Keratinocyte (primary cell): ENCODE data around the gene MFSD2A. TPM values are rescaled to one million over a fixed set of nuclear protein-coding genes. Genes with fewer than 3 reads are reported as not detected.

Source experiments
- DNase-seq: peaks from one replicate; pipeline ENCODE4 v3.0.0-alpha.2; 2011; ENCODE audit warnings: low read depth, missing footprints, low spot score
- FAIRE-seq: peaks from 2 replicates; lab custom pipeline; 2011; peaks lifted over from hg19 to GRCh38; lab: Jason Lieb, UNC
- H2AFZ ChIP-seq: 2 replicates; pipeline ENCODE4 v1.6.0; 2012; ENCODE audit warnings: low read length, control low read depth, inconsistent platforms; ENCODE audit not compliant: control insufficient read depth
- H3K27ac ChIP-seq: 2 replicates; pipeline ENCODE4 v1.5.1; 2011; ENCODE audit warnings: low read length; ENCODE audit not compliant: control insufficient read depth, insufficient read depth
- H3K27me3 ChIP-seq: 3 replicates; pipeline ENCODE4 v1.6.0; 2011; ENCODE audit warnings: low read length; ENCODE audit not compliant: control insufficient read depth, insufficient read depth; ENCODE audit errors: extremely low read depth
- H3K36me3 ChIP-seq, 2 experiments: 2 replicates in 1 of 2; 3 replicates in 1 of 2; pipeline ENCODE4 v1.5.1; 2011; ENCODE audit warnings: low read length in 2 of 2, mild to moderate bottlenecking in 1 of 2; ENCODE audit not compliant: control insufficient read depth in 2 of 2, insufficient read depth in 2 of 2; ENCODE audit errors: extremely low read depth in 1 of 2
- H3K4me1 ChIP-seq: 3 replicates; pipeline ENCODE4 v1.5.1; 2011; ENCODE audit warnings: low read length; ENCODE audit not compliant: control insufficient read depth, insufficient read depth; ENCODE audit errors: extremely low read depth
- H3K4me2 ChIP-seq: 3 replicates; pipeline ENCODE4 v1.6.0; 2011; ENCODE audit warnings: low read depth, low read length; ENCODE audit not compliant: control insufficient read depth, insufficient read depth; ENCODE audit errors: extremely low read depth
- H3K4me3 ChIP-seq, 3 experiments: fragments of 200-600 bp in 1 of 3; sonication (generic) in 1 of 3; 2 replicates in 2 of 3; 3 replicates in 1 of 3; pipeline ENCODE4 v1.5.1; 2011 to 2016; ENCODE audit warnings: low read length in 3 of 3, mild to moderate bottlenecking in 3 of 3, control low read depth in 2 of 3, inconsistent platforms in 1 of 3, low read depth in 1 of 3, mixed read lengths in 1 of 3, mixed run types in 1 of 3, moderate library complexity in 1 of 3; ENCODE audit not compliant: control insufficient read depth in 2 of 3, insufficient read depth in 2 of 3; ENCODE audit errors: extremely low read depth in 1 of 3
- H3K79me2 ChIP-seq: 2 replicates; pipeline ENCODE4 v1.6.0; 2012; ENCODE audit warnings: low read length; ENCODE audit not compliant: control insufficient read depth, insufficient read depth
- H3K9ac ChIP-seq: 3 replicates; pipeline ENCODE4 v1.6.0; 2011; ENCODE audit warnings: low read length; ENCODE audit not compliant: control insufficient read depth, insufficient read depth; ENCODE audit errors: extremely low read depth
- H3K9me1 ChIP-seq: 3 replicates; pipeline ENCODE4 v1.6.0; 2011; ENCODE audit warnings: low read length; ENCODE audit not compliant: control insufficient read depth, insufficient read depth; ENCODE audit errors: extremely low read depth
- H3K9me3 ChIP-seq: 2 replicates; pipeline ENCODE4 v1.5.1; 2012; ENCODE audit warnings: low read depth, low read length; ENCODE audit not compliant: control insufficient read depth
- H4K20me1 ChIP-seq: 3 replicates; pipeline ENCODE4 v1.6.0; 2011; ENCODE audit warnings: low read length; ENCODE audit not compliant: control insufficient read depth, insufficient read depth; ENCODE audit errors: extremely low read depth
- CTCF ChIP-seq, 3 experiments: IDR thresholded peaks in 1 of 3; conservative IDR thresholded peaks in 1 of 3; optimal IDR thresholded peaks in 1 of 3; 2 replicates in 2 of 3; 3 replicates in 1 of 3; pipeline versions ENCODE3 to v1.5.1; 2011; ENCODE audit warnings: low read length in 3 of 3, mild to moderate bottlenecking in 3 of 3, moderate library complexity in 2 of 3, control low read depth in 1 of 3, inconsistent platforms in 1 of 3; ENCODE audit not compliant: insufficient read depth in 2 of 3; ENCODE audit errors: extremely low read depth in 1 of 3
- EZH2 ChIP-seq: IDR thresholded peaks from one replicate; pipeline ENCODE4 v1.6.1; 2012; ENCODE audit warnings: inconsistent platforms, mild to moderate bottlenecking, low read length, moderate library complexity
- dilution Hi-C: fragments of 300-500 bp; cut with MboI; formaldehyde crosslinking; loops from one replicate; pipeline ENCODE4 v1.7.0; 2020; ENCODE audit warnings: low sequenced_read_pairs; ENCODE audit not compliant: extremely low pct_ligation_motif_present
- polyA plus RNA-seq, 5 experiments: library from polyadenylated mRNA; depleted of rRNA in 3 of 5; stranded (reverse) in 3 of 5; stranded (forward) in 1 of 5; unstranded in 1 of 5; fragments of >200 nt; gene quantifications; 1 replicate in 1 of 5; 2 replicates in 3 of 5; 3 replicates in 1 of 5; pipeline versions ENCODE4 v1.2.1 to v1.2.3, GENCODE V29; 2011 to 2012; ENCODE audit warnings: missing spikeins in 2 of 5, low read depth in 1 of 5, low replicate concordance in 1 of 5

The MFSD2A gene
- polyA plus RNA-seq, 1 donor (not counting 4 experiments of a cell fraction or from before 2014, with no cell fraction given), result 50.1 TPM

DNA sequence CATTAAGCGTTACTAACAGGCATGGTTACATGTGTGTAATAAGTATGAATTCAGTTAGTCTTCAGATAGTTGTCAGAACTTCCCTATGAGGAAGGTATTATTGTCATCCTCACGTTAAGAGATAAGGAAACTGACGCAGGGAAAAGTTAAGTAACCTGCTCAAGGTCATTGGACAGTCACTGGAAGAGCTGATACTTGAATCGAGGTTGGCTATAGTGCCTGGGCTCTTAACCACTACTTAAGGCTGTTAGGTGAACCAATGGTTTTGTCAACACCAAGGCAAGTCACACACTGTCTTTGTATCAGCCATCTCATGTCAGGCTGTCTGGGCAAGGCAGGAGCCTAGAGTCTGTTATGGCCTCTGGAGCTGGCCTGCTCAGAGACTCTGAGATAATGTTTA is 16.2 kb downstream of the MFSD2A start:
- FAIRE-seq (peak; percentile 81), DNase-seq (no peak)
- dilution Hi-C loops, result no loop called here
- Histone ChIP-seq H3K9me1 (no peaks in the 10 kb centered on the region), H3K9ac (no peak overlapping the region), H3K9me3 (no peaks in the 10 kb centered on the region), H3K36me3 (peaks cover 21 to 51% of the 10 kb centered on the region in 2 experiments), H3K4me3 (no peak overlapping the region), H3K27me3 (no peaks in the 10 kb centered on the region), H3K4me2 (no peak overlapping the region), H3K79me2 (no peaks in the 10 kb centered on the region), H3K27ac (peak overlapping the region; percentile 34), H2AFZ (no peak overlapping the region), H3K4me1 (peaks cover 54% of the 10 kb centered on the region), H4K20me1 (peaks cover 2% of the 10 kb centered on the region)
- no peak for TF ChIP-seq CTCF (optimal IDR thresholded peaks at IDR 0.05 in 1 of 3, IDR thresholded peaks at IDR 0.05 in 1 of 3, conservative IDR thresholded peaks at IDR 0.05 in 1 of 3; ENCODE audit: extremely low read depth in 1 of 3, insufficient read depth in 2 of 3, low read length in 3 of 3)
- no peak for TF ChIP-seq EZH2

DNA sequence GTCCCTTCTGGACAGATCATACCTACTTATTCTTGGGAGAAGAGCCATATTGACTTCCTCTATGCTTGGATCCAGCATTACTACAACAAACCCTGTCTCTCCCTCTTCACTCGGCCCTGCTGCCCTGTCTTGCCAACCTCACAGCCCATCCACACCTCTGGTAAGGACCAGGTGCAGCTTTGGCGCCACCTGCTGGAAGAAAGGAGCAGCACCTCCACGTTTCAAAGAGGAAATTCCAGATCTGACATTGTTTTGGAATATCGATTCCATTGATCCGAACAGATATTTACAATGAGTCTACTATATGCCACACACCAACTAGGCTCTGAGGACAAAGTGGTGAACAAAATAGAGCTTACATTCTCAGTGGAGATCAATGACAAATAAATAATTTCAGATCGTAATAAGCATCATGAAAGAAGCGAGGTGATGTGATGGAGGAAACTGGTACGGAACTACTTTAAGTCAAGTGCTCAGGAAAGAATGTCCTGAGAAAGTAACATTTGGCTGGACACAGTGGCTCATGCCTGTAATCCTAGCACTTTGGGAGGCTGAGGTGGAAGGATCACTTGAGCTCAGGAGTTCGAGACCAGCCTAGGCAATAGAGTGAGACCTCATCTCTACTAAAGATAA is 18.7 kb downstream of the MFSD2A start:
- DNase-seq, result no peak
- Histone ChIP-seq H3K27me3 (no peaks in the 10 kb centered on the region), H4K20me1 (peaks cover 2% of the 10 kb centered on the region), H3K9ac (no peak overlapping the region), H3K4me2 (peak overlapping the region; percentile 13), H3K36me3 (peaks cover 4 to 26% of the 10 kb centered on the region in 2 experiments), H3K4me3 (no peak overlapping the region), H2AFZ (no peak overlapping the region), H3K79me2 (no peaks in the 10 kb centered on the region), H3K27ac (no peak overlapping the region), H3K9me1 (no peaks in the 10 kb centered on the region), H3K4me1 (peaks cover 50% of the 10 kb centered on the region), H3K9me3 (no peaks in the 10 kb centered on the region)
- FAIRE-seq, result peak; percentile 93
- TF ChIP-seq CTCF (optimal IDR thresholded peaks at IDR 0.05 in 1 of 3, IDR thresholded peaks at IDR 0.05 in 1 of 3, conservative IDR thresholded peaks at IDR 0.05 in 1 of 3; ENCODE audit: extremely low read depth in 1 of 3, insufficient read depth in 2 of 3, low read length in 3 of 3), result peak; percentile 90 to 99 (median 99)
- TF ChIP-seq EZH2, result no peak
- dilution Hi-C loops, result no loop called here
